Neural progenitor cell (in vitro differentiated cells): ENCODE results near the gene KIAA0040. TPM values are rescaled to one million over a fixed set of nuclear protein-coding genes. Genes with fewer than 3 reads are reported as not detected.

ENCODE experiments used
- DNase-seq: peaks from one replicate; pipeline ENCODE4 v3.0.0-alpha.2; 2016; ENCODE audit warnings: low spot score
- H2AFZ ChIP-seq: fragments of 200-600 bp; sonication (generic); replicated peaks from 2 replicates; pipeline ENCODE4 v1.6.1; 2016; ENCODE audit warnings: antibody characterized with exemption
- H3F3A ChIP-seq: fragments of 200-600 bp; sonication (generic); 2 replicates; pipeline ENCODE4 v1.6.1; 2016; ENCODE audit warnings: antibody characterized with exemption, low read depth
- H3K27ac ChIP-seq: fragments of 200-600 bp; sonication (generic); 2 replicates; pipeline ENCODE4 v1.5.1; 2016; ENCODE audit warnings: mild to moderate bottlenecking
- H3K27me3 ChIP-seq: fragments of 200-600 bp; sonication (generic); 2 replicates; pipeline ENCODE4 v1.6.1; 2016; ENCODE audit warnings: mild to moderate bottlenecking, moderate library complexity
- H3K36me3 ChIP-seq: fragments of 200-600 bp; sonication (generic); 2 replicates; pipeline ENCODE4 v1.5.1; 2016
- H3K4me1 ChIP-seq: fragments of 200-600 bp; sonication (generic); 2 replicates; pipeline ENCODE4 v1.6.1; 2016; ENCODE audit warnings: mixed run types
- H3K4me2 ChIP-seq: fragments of 200-600 bp; sonication (generic); 2 replicates; pipeline ENCODE4 v1.6.1; 2016
- H3K4me3 ChIP-seq: fragments of 200-600 bp; sonication (generic); 2 replicates; pipeline ENCODE4 v1.5.1; 2016
- H3K79me2 ChIP-seq: fragments of 200-600 bp; sonication (generic); 2 replicates; pipeline ENCODE4 v1.6.1; 2016; ENCODE audit warnings: low read depth
- H3K9ac ChIP-seq: fragments of 200-600 bp; sonication (generic); 2 replicates; pipeline ENCODE4 v1.6.1; 2016
- H3K9me3 ChIP-seq: fragments of 200-600 bp; sonication (generic); 2 replicates; pipeline ENCODE4 v1.5.1; 2016; ENCODE audit warnings: low read depth
- H4K20me1 ChIP-seq: fragments of 200-600 bp; sonication (generic); 2 replicates; pipeline ENCODE4 v1.6.1; 2016; ENCODE audit warnings: low read depth
- H3K27ac Mint-ChIP-seq: 3 replicates; pipeline ENCODE4 v1.8.0; 2021; ENCODE audit warnings: mixed read lengths
- H3K27me3 Mint-ChIP-seq: 2 replicates; pipeline ENCODE4 v1.8.0; 2022; ENCODE audit warnings: low read depth, mild to moderate bottlenecking, inconsistent platforms, moderate library complexity, mixed read lengths; ENCODE audit not compliant: insufficient read depth
- H3K36me3 Mint-ChIP-seq: 3 replicates; pipeline ENCODE4 v1.8.0; 2021; ENCODE audit warnings: mixed read lengths
- H3K4me1 Mint-ChIP-seq: 3 replicates; pipeline ENCODE4 v1.8.0; 2021; ENCODE audit warnings: mixed read lengths
- H3K4me3 Mint-ChIP-seq: 3 replicates; pipeline ENCODE4 v1.8.0; 2021; ENCODE audit warnings: mild to moderate bottlenecking, moderate library complexity, mixed read lengths
- H3K9me3 Mint-ChIP-seq: 3 replicates; pipeline ENCODE4 v1.8.0; 2020; ENCODE audit warnings: mixed read lengths
- EZH2 ChIP-seq: fragments of 200-600 bp; sonication (generic); IDR thresholded peaks from 2 replicates; pipeline ENCODE4 v1.6.1; 2017; ENCODE audit warnings: antibody characterized with exemption, mild to moderate bottlenecking, moderate library complexity
- EZH2phosphoT487 ChIP-seq: fragments of 200-600 bp; sonication (generic); IDR thresholded peaks from 2 replicates; pipeline ENCODE4 v1.6.1; 2017; ENCODE audit warnings: antibody characterized with exemption
- total RNA-seq: library from RNA; depleted of rRNA; stranded (reverse); fragments of >200 nt; gene quantifications from 2 replicates; pipeline ENCODE4 v1.2.3, GENCODE V29; 2015; ENCODE audit warnings: low replicate concordance
- TF ChIP-seq, protein P1 (sequence below): fragments of 200-600 bp; sonication (generic); IDR thresholded peaks from 2 replicates; pipeline ENCODE4 v1.5.1; 2017; ENCODE audit warnings: antibody characterized with exemption, mild to moderate bottlenecking

The KIAA0040 gene
- total RNA-seq, 1 donor from 2014 or later, result not detected

DNA sequence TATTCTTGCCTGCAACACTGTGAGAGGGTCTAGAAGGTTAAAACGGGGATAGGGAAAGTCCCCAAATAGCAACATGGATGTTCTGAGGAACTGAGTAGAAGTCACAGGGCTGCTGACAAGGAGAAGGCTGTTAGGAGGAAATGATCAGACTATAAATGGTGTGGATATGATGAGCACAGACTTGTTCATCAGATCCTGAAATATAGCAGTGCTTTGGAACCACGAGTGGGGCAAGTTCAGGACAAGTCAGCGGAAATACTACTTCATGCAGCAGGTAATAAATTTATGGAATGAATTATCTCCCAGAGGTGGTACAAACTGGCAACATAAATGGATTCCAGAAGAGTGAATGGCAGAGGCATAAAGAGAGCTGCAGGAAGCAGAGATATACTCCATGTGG is 3.2 kb upstream of the KIAA0040 start:
- Histone ChIP-seq H3K27me3 (peaks cover 51% of the 10 kb centered on the region), H3K4me1 (peaks cover 7% of the 10 kb centered on the region), H2AFZ (no peak overlapping the region), H3K9me3 (no peaks in the 10 kb centered on the region), H3F3A (no peaks in the 10 kb centered on the region), H3K4me3 (no peak overlapping the region), H3K27ac (no peak overlapping the region), H3K4me2 (no peak overlapping the region), H3K9ac (no peak overlapping the region), H3K79me2 (no peaks in the 10 kb centered on the region), H3K36me3 (no peaks in the 10 kb centered on the region), H4K20me1 (no peaks in the 10 kb centered on the region)
- H3K4me1 Mint-ChIP-seq, result peaks cover 3% of the 10 kb centered on the region
- H3K27me3 Mint-ChIP-seq, result peaks cover 20% of the 10 kb centered on the region
- no peaks in the 10 kb centered on the region for H3K36me3 Mint-ChIP-seq
- no peak overlapping the region for H3K4me3 Mint-ChIP-seq
- no peak for TF ChIP-seq EZH2phosphoT487
- TF ChIP-seq EZH2, result no peak
- TF ChIP-seq, protein P1, sequence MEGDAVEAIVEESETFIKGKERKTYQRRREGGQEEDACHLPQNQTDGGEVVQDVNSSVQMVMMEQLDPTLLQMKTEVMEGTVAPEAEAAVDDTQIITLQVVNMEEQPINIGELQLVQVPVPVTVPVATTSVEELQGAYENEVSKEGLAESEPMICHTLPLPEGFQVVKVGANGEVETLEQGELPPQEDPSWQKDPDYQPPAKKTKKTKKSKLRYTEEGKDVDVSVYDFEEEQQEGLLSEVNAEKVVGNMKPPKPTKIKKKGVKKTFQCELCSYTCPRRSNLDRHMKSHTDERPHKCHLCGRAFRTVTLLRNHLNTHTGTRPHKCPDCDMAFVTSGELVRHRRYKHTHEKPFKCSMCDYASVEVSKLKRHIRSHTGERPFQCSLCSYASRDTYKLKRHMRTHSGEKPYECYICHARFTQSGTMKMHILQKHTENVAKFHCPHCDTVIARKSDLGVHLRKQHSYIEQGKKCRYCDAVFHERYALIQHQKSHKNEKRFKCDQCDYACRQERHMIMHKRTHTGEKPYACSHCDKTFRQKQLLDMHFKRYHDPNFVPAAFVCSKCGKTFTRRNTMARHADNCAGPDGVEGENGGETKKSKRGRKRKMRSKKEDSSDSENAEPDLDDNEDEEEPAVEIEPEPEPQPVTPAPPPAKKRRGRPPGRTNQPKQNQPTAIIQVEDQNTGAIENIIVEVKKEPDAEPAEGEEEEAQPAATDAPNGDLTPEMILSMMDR, result no peak
- no peak overlapping the region for H3K27ac Mint-ChIP-seq
- no peak for DNase-seq
- H3K9me3 Mint-ChIP-seq, result no peaks in the 10 kb centered on the region

GRCh38 chr1:175195281-175195680 is 2.7 kb upstream of the KIAA0040 start:
- no peak overlapping the region for H3K4me3 Mint-ChIP-seq
- Histone ChIP-seq H3F3A (no peaks in the 10 kb centered on the region), H2AFZ (no peak overlapping the region), H3K9me3 (no peaks in the 10 kb centered on the region), H3K4me3 (no peak overlapping the region), H3K36me3 (no peaks in the 10 kb centered on the region), H3K4me2 (no peak overlapping the region), H3K79me2 (no peaks in the 10 kb centered on the region), H3K9ac (no peak overlapping the region), H3K27ac (no peak overlapping the region), H3K4me1 (peaks cover 7% of the 10 kb centered on the region), H3K27me3 (peaks cover 56% of the 10 kb centered on the region), H4K20me1 (no peaks in the 10 kb centered on the region)
- TF ChIP-seq EZH2, result no peak
- no peak for TF ChIP-seq EZH2phosphoT487
- TF ChIP-seq, protein P1, result no peak
- peaks cover 25% of the 10 kb centered on the region for H3K27me3 Mint-ChIP-seq
- H3K27ac Mint-ChIP-seq, result no peak overlapping the region
- H3K4me1 Mint-ChIP-seq, result peaks cover 3% of the 10 kb centered on the region
- no peaks in the 10 kb centered on the region for H3K36me3 Mint-ChIP-seq
- H3K9me3 Mint-ChIP-seq, result no peaks in the 10 kb centered on the region
- no peak for DNase-seq

DNA sequence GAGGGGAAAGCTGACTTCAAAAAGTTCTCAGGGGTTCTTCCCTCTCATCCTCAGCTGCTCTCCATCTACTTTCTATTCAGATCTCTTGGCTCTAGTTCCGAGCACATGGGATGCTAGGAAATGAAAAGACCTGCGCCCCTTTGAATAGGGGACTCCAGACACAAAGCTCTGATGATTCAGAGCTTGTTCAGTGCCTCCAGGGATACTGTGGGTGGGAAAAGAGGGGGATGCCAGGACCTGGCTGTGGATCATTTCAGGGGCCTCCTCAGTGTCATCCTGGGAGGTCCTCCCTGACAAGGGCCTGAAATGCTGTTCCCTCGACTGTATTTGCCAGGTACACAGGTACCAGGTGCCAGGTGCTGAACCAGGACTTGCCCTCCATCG is 943 bp upstream of the KIAA0040 start:
- no peaks in the 10 kb centered on the region for H3K36me3 Mint-ChIP-seq

More for the DNA sequence above, 943 bp upstream of the KIAA0040 start:
- peaks cover 7% of the 10 kb centered on the region for H3K4me1 ChIP-seq
- H3K4me2 ChIP-seq, result peak overlapping the region; percentile 95
- H3K4me3 Mint-ChIP-seq, result peak overlapping the region; percentile 88
- no peak overlapping the region for H3K27ac ChIP-seq
- H3K4me1 Mint-ChIP-seq, result peaks cover 3% of the 10 kb centered on the region
- H3K9ac ChIP-seq, result no peak overlapping the region
- TF ChIP-seq, protein P1, result no peak
- TF ChIP-seq EZH2 (no peak), EZH2phosphoT487 (no peak)
- peaks cover 30% of the 10 kb centered on the region for H3K27me3 Mint-ChIP-seq
- H3K27ac Mint-ChIP-seq, result no peak overlapping the region
- no peaks in the 10 kb centered on the region for H3K9me3 ChIP-seq
- H3F3A ChIP-seq, result no peaks in the 10 kb centered on the region
- no peak for DNase-seq
- H2AFZ ChIP-seq, result no peak overlapping the region
- peaks cover 65% of the 10 kb centered on the region for H3K27me3 ChIP-seq
- no peaks in the 10 kb centered on the region for H3K36me3 ChIP-seq
- H4K20me1 ChIP-seq, result no peaks in the 10 kb centered on the region
- no peaks in the 10 kb centered on the region for H3K9me3 Mint-ChIP-seq
- H3K4me3 ChIP-seq, result peak overlapping the region; percentile 56
- H3K79me2 ChIP-seq, result no peaks in the 10 kb centered on the region
